Right lobe of liver (tissue), 6 donors: ENCODE data around the gene UBN1. TPM values are rescaled to one million over a fixed set of nuclear protein-coding genes. Genes with fewer than 3 reads are reported as not detected.

Source experiments
- ATAC-seq, 4 donors: fragments of 200-7000 bp; cut with Tn5 transposase; one replicate each; pipeline ENCODE4 v1.9.1; 2020; ENCODE audit warnings: mild to moderate bottlenecking in 4 of 4, moderate library complexity in 4 of 4
- DNase-seq, 3 donors: peaks; one replicate each; pipeline ENCODE4 v3.0.0-alpha.2; 2020
- H3K27ac ChIP-seq, 3 donors: fragments of 200-600 bp; one replicate each; pipeline ENCODE4 v1.8.0; 2022
- H3K27me3 ChIP-seq, 2 donors: fragments of 200-600 bp; one replicate each; pipeline ENCODE4 v1.8.0; 2022
- H3K36me3 ChIP-seq, 4 donors: fragments of 200-600 bp; sonication (generic) in 1 of 4; one replicate each; pipeline versions ENCODE4 v1.5.1 to v1.8.0; 2017 to 2022; ENCODE audit warnings: control low read depth in 1 of 4
- H3K4me1 ChIP-seq, 4 donors: fragments of 200-600 bp; sonication (generic) in 1 of 4; one replicate each; pipeline versions ENCODE4 v1.5.1 to v1.8.0; 2017 to 2022; ENCODE audit warnings: control low read depth in 1 of 4
- H3K4me3 ChIP-seq, 3 donors: fragments of 200-600 bp; one replicate each; pipeline ENCODE4 v1.8.0; 2022
- H3K9me3 ChIP-seq, 4 donors: fragments of 200-600 bp; sonication (generic) in 1 of 4; one replicate each; pipeline versions ENCODE4 v1.5.1 to v1.8.0; 2017 to 2022; ENCODE audit warnings: control low read depth in 1 of 4
- CTCF ChIP-seq, 4 donors: fragments of 200-600 bp in 3 of 4; fragments of 450-650 bp in 1 of 4; IDR thresholded peaks; one replicate each; pipeline versions ENCODE4 v1.5.1 to v1.8.0; 2016 to 2022; ENCODE audit warnings: antibody characterized with exemption in 4 of 4, mild to moderate bottlenecking in 2 of 4
- POLR2A ChIP-seq: fragments of 450-650 bp; IDR thresholded peaks from one replicate; pipeline ENCODE4 v1.6.1; 2017; ENCODE audit warnings: antibody characterized with exemption, mild to moderate bottlenecking
- WGBS: methylation state at CpG from one replicate; pipeline ENCODE4 v1.1.6; 2018; ENCODE audit warnings: low coverage, low lambda C conversion rate; ENCODE audit not compliant: insufficient coverage; ENCODE audit errors: missing lambda C conversion rate; 5-methylcytosine and 5-hydroxymethylcytosine counted together
- intact Hi-C, 2 donors: fragments of 100-400 bp; cut with DNase I; formaldehyde crosslinking; loops; one replicate each; pipeline versions ENCODE4 v1.11.2 to v1.14.1; 2022
- total RNA-seq, 6 experiments: library from RNA; depleted of rRNA in 2 of 6; stranded (reverse); fragments of >200 nt in 2 of 6; fragmentation: NEBNext Ultra II Directional in 3 of 6; extraction: Animal tissue kit (Norgen Biotek cat#: 25700) in 3 of 6; gene quantifications; one replicate each; pipeline versions ENCODE4 v1.1.0 to v1.2.4, GENCODE V29; 2016 to 2023
- donor health status: DM: no; HTN: yes; CAD: no.
- donor health status: DM: no; HTN: no; CAD: no.
- donor health status: DM: no; HTN: no; CAD: no.
- donor health status: DM: no; HTN: yes; CAD: no.
- donor health status: DM: no; HTN: yes; CAD: no.

The UBN1 gene
- total RNA-seq, 6 experiments from 2014 or later: 12.0 to 18.6 (median 16.2) TPM

DNA sequence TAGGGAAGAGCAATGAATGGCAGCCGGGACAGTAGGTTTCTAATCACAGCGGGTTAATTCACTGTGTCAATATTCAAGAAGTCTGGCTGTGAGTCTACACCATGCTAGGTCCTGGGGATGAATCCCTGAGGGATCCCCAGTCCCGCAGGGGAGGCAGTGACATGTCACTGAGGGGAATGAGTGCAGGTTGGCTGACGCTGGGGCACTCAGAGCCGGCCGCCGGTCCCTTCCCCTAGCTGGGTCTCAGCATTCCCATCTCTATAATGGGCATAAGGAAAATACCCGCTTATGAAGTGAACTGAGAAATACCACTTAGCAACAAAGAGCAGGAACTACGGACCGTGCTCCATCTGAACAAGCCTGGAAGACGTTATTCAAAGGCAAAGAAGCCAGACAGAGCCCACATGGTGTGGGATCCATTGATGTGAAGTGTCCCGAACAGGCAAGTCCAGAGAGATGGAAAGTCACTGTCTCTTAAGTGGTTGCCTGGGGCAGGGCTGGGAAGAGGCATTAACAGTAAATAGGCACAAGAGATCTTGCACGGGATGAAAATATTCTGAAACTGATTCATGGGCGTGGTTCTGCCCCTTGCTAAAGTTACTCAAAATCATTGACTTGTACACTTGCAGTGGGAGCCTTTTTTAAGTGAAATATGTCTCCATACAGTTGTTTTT, 57.8 kb downstream of the UBN1 start:
- 83% methylated on average over 10 of the region's 14 CpGs for WGBS

DNA sequence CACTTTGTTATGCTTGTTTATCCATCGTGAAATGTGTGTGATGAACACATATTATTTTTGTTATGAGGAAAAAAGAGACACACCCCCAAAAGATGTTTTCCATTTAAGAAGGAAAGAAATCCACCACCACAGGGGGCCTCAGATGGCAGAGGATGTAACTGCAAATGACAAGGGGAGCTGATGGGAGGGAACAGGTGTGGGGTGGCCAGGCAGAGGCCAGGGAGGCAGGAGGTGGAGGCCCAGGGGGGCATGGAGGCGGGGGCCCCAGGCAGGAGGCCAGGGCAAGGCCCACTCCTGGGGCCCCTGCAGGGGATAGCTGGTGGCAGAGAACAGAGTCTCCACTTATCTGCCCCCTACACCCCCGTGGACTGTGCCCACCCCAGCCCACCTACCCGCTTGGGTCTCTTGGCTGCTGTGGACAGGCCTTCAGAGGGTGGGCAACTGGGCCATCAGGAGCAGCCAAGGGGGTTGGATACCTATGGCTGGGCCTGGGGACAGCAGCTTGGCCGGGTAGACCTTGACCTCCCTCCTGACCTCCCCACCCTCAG, 61.6 kb downstream of the UBN1 start:
- H3K4me1 ChIP-seq: peaks cover 0 to 48% (median 20%) of the 10 kb centered on the region in 4 donors
- H3K27ac ChIP-seq: no peak overlapping the region
- ATAC-seq (peak in 1 of 4 donors; percentile 3), DNase-seq (no peak)
- no peaks in the 10 kb centered on the region for H3K9me3 ChIP-seq
- H3K36me3 ChIP-seq: no peaks in the 10 kb centered on the region
- no peak overlapping the region for H3K4me3 ChIP-seq
- intact Hi-C loops: no loop called here
- TF ChIP-seq CTCF (IDR thresholded peaks at IDR 0.05) (no peak), POLR2A (no peak)
- no peaks in the 10 kb centered on the region for H3K27me3 ChIP-seq
- WGBS: 82% methylated on average over 1 of the region's 5 CpGs

More for the DNA sequence above, 57.8 kb downstream of the UBN1 start:
- H3K27me3 ChIP-seq: no peaks in the 10 kb centered on the region
- peaks cover 0 to 22% (median 10%) of the 10 kb centered on the region in 4 donors for H3K4me1 ChIP-seq
- ATAC-seq (no peak), DNase-seq (no peak)
- intact Hi-C loops: no loop called here
- no peaks in the 10 kb centered on the region for H3K36me3 ChIP-seq
- no peak overlapping the region for H3K27ac ChIP-seq
- no peak for TF ChIP-seq CTCF (IDR thresholded peaks at IDR 0.05)
- no peak for TF ChIP-seq POLR2A
- H3K9me3 ChIP-seq: no peaks in the 10 kb centered on the region
- H3K4me3 ChIP-seq: no peak overlapping the region

GRCh38 chr16:4909825-4910224, 62.5 kb downstream of the UBN1 start:
- intact Hi-C loops: no loop called here
- no peak for TF ChIP-seq CTCF (IDR thresholded peaks at IDR 0.05)
- TF ChIP-seq POLR2A: no peak
- ATAC-seq (no peak), DNase-seq (no peak)
- Histone ChIP-seq H3K27me3 (no peaks in the 10 kb centered on the region), H3K4me3 (no peak overlapping the region), H3K4me1 (peaks cover 0 to 49% (median 20%) of the 10 kb centered on the region in 4 donors), H3K27ac (no peak overlapping the region), H3K36me3 (no peaks in the 10 kb centered on the region), H3K9me3 (no peaks in the 10 kb centered on the region)
- 91% methylated on average over 7 of the region's 7 CpGs for WGBS

DNA sequence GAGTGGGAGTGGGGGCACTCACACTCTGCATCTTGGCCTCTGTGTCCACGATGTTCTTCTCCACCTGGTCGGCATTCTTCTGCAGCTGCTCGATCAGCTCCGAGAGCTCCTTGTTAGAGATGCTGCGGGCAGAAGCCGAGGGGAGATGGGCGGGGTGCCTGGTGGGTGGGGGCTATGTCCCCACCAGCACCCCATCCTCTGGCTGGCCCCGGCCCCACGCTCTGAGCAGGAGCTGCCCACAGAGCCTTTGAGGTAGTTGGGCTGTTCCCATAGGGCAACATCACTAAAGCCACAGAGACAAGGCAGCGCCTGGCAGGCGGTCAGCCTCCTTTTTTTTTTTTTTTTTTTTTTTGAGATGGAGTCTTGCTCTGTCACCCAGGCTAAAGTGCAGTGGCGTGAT, 63.5 kb downstream of the UBN1 start:
- DNase-seq (no peak), ATAC-seq (no peak)
- TF ChIP-seq CTCF (IDR thresholded peaks at IDR 0.05): no peak
- no peak for TF ChIP-seq POLR2A
- intact Hi-C loops: no loop called here
- Histone ChIP-seq H3K27ac (no peak overlapping the region), H3K4me3 (no peak overlapping the region), H3K27me3 (no peaks in the 10 kb centered on the region), H3K4me1 (peaks cover 0 to 51% (median 19%) of the 10 kb centered on the region in 4 donors), H3K36me3 (no peaks in the 10 kb centered on the region), H3K9me3 (no peaks in the 10 kb centered on the region)
- 90% methylated on average over 2 of the region's 12 CpGs for WGBS
